H1 (cell line): ENCODE data around the gene SLC2A2. TPM values are rescaled to one million over a fixed set of nuclear protein-coding genes. Genes with fewer than 3 reads are reported as not detected.

Experiments
- EZH2 ChIP-seq: fragments of 200-600 bp; sonication (generic); IDR thresholded peaks from 2 replicates; pipeline ENCODE4 v1.7.1; 2012; ENCODE audit warnings: low read depth, mild to moderate bottlenecking, moderate library complexity, low read length, inconsistent platforms; ENCODE audit not compliant: severe bottlenecking
- POU5F1 ChIP-seq: IDR thresholded peaks from 2 replicates; pipeline ENCODE4 v1.6.1; 2011; ENCODE audit warnings: low read depth, mild to moderate bottlenecking, low read length, moderate library complexity
- polyA plus RNA-seq, 7 experiments: library from polyadenylated mRNA; depleted of rRNA in 3 of 7; stranded (reverse) in 5 of 7; unstranded in 2 of 7; fragments of >200 nt in 5 of 7; fragments of 200-250 nt in 2 of 7; gene quantifications; 1 replicate in 5 of 7; 2 replicates in 1 of 7; 4 replicates in 1 of 7; pipeline versions ENCODE4 v1.2.1 to v1.2.3, GENCODE V29; 2011 to 2013; ENCODE audit warnings: missing spikeins in 2 of 7, mixed read lengths in 2 of 7
- total RNA-seq: library from RNA; stranded (reverse); fragmentation: NEBNext Ultra II Directional; extraction: Animal tissue kit (Norgen Biotek cat#: 25700); gene quantifications from 2 replicates; pipeline ENCODE4 v1.2.1, GENCODE V29; 2021

Gene SLC2A2
- total and polyA plus RNA-seq, 2 of the 8 experiments (the other 6 are each of a cell fraction or from before 2014, with no cell fraction given) = not detected

DNA sequence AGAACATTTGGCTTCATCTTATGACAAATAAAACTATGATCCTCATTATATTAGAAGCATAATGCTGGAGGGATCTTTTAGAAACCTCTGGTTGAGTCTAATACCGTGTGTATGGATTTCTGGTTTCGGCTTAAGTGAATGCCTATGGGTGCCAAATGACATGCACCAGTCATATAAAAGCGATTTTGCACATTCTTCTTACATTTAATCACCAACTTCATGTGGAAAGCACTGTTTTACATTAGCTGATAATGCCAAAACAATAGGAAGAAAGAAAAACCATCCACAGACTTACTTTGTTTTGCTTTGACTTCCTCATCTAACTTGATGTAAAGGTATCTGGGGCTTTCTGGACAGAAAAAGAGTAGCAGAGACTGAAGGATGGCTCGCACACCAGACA lies 20.9 kb downstream of the SLC2A2 start (continued):
- TF ChIP-seq POU5F1 (no peak), EZH2 (no peak)
